Left forelimb (tissue), 1 donor: ENCODE data around the gene TMEM219.
A peak's percentile ranks its signal among the peaks of the same experiment; 100 is the strongest.

Source experiments
- DNase-seq: peaks from one replicate; pipeline ENCODE4 v3.0.0-alpha.2; 2018; ENCODE audit warnings: low spot score

Gene TMEM219

GRCh38 chr16:29982560-29983419 lies 20.9 kb downstream of the TMEM219 start:
- DNase-seq = no peak

GRCh38 chr16:29983420-29984136 lies 21.7 kb downstream of the TMEM219 start:
- no peak for DNase-seq

- DNase-seq = no peak
Measured at GRCh38 chr16:29984137-29984763, 22.4 kb downstream of the TMEM219 start.

- DNase-seq = no peak
Measured at GRCh38 chr16:29984764-29985147, 22.9 kb downstream of the TMEM219 start.

- DNase-seq = no peak
Measured at GRCh38 chr16:29985271-29985811, 23.5 kb downstream of the TMEM219 start.

- no peak for DNase-seq
Measured at GRCh38 chr16:29986231-29986630, 24.4 kb downstream of the TMEM219 start.

GRCh38 chr16:29986931-29987330 lies 25.1 kb downstream of the TMEM219 start:
- no peak for DNase-seq

GRCh38 chr16:29987371-29988085 lies 25.6 kb downstream of the TMEM219 start:
- no peak for DNase-seq

GRCh38 chr16:29988346-29989075 lies 26.6 kb downstream of the TMEM219 start:
- DNase-seq = no peak

- DNase-seq = no peak
Measured at GRCh38 chr16:29989111-29989858, 27.4 kb downstream of the TMEM219 start.

GRCh38 chr16:29990034-29990433 lies 28.2 kb downstream of the TMEM219 start:
- DNase-seq = no peak

GRCh38 chr16:29990883-29991570 lies 29.1 kb downstream of the TMEM219 start:
- DNase-seq = no peak

- no peak for DNase-seq
Measured at GRCh38 chr16:29991571-29991904, 29.7 kb downstream of the TMEM219 start.

GRCh38 chr16:29992344-29992967 lies 30.6 kb downstream of the TMEM219 start:
- no peak for DNase-seq

GRCh38 chr16:29993191-29993902 lies 31.5 kb downstream of the TMEM219 start:
- DNase-seq = peak; percentile 46

- no peak for DNase-seq
Measured at GRCh38 chr16:29993903-29994599, 32.2 kb downstream of the TMEM219 start.

GRCh38 chr16:29994600-29995323 lies 32.9 kb downstream of the TMEM219 start:
- peak; percentile 60 for DNase-seq
